GM18519 (cell line): ENCODE data around the gene MAVS.
A peak's percentile ranks its signal among the peaks of the same experiment; 100 is the strongest.

ENCODE experiments used
- ATAC-seq: cut with Tn5 transposase; IDR thresholded peaks from one replicate; pipeline ENCODE4 v1.9.1; 2021; ENCODE audit warnings: mild to moderate bottlenecking, moderate library complexity; ENCODE audit not compliant: unreplicated experiment, low FRiP score

Gene MAVS

DNA sequence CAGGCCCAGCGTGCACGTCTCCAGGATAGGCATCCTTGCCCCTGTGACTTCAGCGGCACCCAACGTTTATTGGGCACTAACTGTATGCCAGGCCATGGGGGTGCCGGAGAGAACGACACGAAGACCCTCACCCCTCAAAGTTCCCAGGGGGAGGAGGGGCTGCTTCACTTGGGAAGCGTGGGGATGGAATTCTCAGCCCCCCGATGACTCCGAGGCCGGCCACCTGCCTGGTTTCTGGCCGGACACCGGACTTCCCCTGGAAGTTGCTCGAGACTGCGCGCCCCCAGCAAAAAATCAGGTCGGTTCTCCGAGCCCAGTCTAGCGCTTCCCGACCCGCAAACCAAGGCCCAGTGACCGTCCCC is 275 bp upstream of the MAVS start:
- ATAC-seq: peak; percentile 10

- ATAC-seq: no peak
Observed at GRCh38 chr20:3847429-3847940, 851 bp downstream of the MAVS start.

DNA sequence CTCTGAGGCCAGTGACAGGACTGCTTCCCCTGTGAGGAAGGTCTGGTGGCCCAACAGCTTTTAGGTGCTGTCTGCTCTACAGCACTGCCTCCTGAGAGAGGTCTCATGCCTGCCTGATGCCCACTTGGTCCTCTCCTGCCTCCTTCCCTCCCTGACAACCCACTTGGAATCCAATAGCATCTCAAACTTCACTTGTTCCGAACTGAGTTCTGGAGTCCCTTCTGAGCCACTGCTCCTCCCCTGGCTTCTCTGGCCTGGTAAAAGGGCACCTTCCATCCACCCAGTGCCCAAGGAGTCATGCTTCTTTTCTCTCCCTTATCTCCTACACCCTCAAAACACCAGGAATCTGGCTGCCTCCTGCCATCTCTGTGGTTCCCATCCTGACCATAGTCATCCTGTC is 1.9 kb downstream of the MAVS start:
- ATAC-seq: no peak

- ATAC-seq: no peak
Observed at GRCh38 chr20:3854462-3854871, 7.8 kb downstream of the MAVS start.

GRCh38 chr20:3857405-3857804 is 10.8 kb downstream of the MAVS start:
- no peak for ATAC-seq

- no peak for ATAC-seq
Observed at GRCh38 chr20:3858689-3859088, 12.1 kb downstream of the MAVS start.

DNA sequence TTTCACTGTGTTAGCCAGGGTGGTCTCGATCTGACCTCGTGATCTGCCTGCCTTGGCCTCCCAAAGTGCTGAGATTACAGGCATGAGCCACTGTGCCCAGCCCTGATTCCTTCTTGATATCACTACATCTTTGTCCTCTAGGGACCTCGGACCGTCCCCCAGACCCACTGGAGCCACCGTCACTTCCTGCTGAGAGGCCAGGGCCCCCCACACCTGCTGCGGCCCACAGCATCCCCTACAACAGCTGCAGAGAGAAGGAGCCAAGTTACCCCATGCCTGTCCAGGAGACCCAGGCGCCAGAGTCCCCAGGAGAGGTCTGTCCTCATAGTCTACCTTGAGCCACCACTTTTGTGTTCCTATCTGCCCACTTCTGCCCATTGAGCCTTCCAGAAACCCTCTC is 14.6 kb downstream of the MAVS start:
- ATAC-seq: no peak

DNA sequence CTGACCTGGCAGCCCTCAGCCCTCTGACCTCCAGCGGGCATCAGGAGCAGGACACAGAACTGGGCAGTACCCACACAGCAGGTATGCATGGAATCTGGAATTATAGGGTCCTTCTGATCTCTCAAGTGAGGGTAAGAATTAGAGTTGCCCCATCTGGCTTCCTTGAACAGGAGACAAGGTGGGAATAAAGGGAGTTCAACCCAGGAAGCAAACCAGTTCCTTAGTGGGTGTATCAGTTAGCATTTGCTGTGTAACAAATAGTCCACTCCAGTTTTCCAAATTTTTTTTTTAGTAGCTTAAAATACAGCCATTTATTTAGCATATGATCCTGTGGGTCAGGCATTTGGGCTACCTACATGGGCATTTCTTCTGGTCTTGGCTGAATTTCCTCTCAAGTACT is 15.7 kb downstream of the MAVS start:
- ATAC-seq: no peak

DNA sequence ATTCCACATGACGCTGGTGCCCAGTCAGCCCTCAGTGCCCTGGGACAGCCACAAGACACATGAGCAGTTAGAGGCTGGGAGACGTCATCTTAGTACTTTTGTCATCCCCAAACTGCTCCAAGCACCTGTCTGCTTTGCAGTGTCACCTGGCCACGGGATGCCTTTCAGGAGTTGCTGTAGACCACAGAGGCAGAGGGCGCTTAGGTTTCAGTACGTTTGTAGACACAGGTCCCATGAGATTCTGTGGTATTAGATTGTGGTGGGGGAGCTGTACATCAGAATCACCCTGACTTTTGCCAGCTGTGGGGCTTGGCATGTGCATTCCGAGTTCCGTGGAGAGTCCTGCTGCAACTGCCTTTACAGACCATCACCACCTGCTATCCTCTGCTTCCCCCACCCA is 16.7 kb downstream of the MAVS start:
- ATAC-seq: no peak

DNA sequence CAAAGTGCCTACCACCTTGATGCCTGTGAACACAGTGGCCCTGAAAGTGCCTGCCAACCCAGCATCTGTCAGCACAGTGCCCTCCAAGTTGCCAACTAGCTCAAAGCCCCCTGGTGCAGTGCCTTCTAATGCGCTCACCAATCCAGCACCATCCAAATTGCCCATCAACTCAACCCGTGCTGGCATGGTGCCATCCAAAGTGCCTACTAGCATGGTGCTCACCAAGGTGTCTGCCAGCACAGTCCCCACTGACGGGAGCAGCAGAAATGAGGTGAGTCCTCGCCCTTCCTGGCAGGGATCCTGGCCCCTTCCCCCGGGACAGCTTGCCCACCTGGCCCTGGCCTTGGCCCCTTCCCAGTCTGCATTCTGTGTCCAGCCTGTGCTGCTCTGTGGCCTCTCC is 17.9 kb downstream of the MAVS start:
- no peak for ATAC-seq

- no peak for ATAC-seq
Observed at GRCh38 chr20:3865152-3865886, 18.7 kb downstream of the MAVS start.

DNA sequence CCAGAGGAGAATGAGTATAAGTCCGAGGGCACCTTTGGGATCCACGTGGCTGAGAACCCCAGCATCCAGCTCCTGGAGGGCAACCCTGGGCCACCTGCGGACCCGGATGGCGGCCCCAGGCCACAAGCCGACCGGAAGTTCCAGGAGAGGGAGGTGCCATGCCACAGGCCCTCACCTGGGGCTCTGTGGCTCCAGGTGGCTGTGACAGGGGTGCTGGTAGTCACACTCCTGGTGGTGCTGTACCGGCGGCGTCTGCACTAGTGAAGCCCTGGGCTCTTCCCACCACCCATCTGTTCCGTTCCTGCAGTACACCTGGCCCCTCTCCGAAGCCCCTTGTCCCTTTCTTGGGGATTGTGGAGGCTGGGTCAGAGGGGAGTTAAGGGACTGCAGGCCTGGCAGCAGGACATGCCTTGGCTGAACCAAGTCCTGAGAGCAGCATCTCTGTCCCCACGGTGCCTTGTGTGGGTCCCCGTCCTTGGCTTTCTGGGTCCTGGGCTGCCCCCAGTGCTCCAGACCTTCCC is 19.3 kb downstream of the MAVS start:
- no peak for ATAC-seq

- ATAC-seq: no peak
Observed at GRCh38 chr20:3866464-3866863, 19.8 kb downstream of the MAVS start.

- ATAC-seq: no peak
Observed at GRCh38 chr20:3867802-3868201, 21.2 kb downstream of the MAVS start.

DNA sequence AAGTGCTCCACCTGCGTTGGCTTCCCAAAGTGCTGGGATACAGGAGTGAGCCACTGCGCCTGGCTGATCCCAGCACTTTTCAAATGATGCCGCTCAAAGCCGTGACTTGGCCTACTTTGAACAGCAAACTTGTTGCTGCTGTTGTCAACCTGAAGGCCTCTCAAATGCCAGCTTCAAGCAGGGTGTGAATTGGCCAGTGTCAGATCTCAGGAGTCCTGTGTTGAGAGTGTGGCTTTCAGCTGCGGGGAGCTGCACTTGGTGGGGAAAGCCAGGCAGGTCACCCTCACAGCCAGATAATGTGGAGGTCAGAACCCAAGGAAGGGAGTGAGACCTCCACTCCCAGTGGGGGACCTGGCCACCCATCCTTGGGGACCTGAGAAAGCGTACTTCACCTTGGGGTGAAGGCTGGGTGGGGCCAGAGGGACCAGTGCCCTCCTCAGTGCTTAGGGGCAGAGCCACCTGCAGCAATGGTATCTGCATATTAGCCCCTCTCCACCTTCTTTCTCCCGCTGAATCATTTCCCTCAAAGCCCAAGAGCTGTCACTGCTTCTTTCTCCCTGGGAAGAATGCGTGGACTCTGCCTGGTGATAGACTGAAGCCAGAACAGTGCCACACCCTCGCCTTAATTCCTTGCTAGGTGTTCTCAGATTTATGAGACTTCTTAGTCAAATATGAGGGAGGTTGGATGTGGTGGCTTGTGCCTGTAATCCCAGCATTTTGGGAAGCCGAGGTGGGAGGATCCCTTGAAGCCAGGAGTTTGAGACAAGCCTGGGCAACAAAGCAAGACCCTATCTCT is 23.4 kb downstream of the MAVS start:
- no peak for ATAC-seq

GRCh38 chr20:3871550-3872265 is 25.1 kb downstream of the MAVS start:
- no peak for ATAC-seq

DNA sequence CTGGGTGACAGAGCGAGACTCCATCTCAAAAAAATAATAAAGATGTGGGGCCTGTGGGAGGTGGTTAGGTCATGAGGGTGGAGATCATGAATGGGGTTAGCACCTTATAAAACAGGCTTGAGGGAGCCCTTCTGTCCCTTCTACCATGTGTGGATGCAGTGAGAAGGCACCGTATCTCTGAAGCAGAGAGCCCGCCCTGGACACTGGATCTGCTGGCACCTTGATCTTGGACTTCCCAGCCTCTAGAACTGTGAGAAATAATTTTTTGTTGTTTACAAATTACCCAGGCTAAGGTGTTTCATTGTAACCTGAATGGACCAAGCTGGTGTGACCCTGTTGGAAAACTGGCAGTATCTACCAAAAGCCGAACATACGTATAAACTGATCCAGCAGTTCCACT is 26.9 kb downstream of the MAVS start:
- ATAC-seq: no peak

DNA sequence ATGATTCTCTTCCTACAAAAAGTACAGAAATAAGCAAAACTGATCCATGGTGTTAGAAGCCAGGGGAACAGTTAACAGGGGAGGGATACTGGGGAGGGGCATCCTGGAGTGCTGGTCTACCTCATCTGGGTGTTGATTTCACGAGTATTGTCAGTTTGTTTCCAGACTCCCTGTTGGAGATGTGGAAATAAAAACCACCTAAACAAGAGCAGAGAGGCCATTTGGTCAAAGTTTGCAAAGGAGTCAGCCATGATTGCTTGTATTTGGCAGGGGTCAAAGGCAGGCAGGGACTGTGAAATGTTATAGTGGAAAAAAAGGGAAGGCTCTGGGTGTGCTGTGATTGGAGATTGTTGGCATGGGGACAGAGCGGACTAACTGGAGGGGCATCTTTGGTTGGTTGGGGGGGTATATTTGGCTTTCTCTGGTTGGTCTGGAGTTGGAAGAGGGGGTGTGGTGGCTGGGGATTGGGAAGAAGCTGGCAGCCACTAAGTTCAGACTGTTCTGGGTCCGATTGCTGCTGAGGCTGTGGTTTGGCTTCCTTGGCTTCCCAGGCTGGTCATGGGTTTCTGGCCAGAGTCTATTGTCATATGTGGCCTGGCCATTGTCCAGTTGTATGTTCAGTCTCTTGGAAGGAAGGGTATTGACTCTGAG is 27.7 kb downstream of the MAVS start:
- ATAC-seq: no peak

GRCh38 chr20:3875378-3875974 is 28.8 kb downstream of the MAVS start:
- ATAC-seq: no peak

- no peak for ATAC-seq
Observed at GRCh38 chr20:3876000-3876399, 29.4 kb downstream of the MAVS start.
